Caco-2 (cell line): ENCODE data around the gene ZDHHC12. TPM values are rescaled to one million over a fixed set of nuclear protein-coding genes. Genes with fewer than 3 reads are reported as not detected.
A peak's percentile ranks its signal among the peaks of the same experiment; 100 is the strongest.

Experiments used
- BruUV-seq: library from RNA; stranded (reverse); fragments of 400-500 nt; replicated peaks from 2 replicates; lab custom pipeline; 2021; lab: Mats Ljungman, UMichigan
- CTCF ChIA-PET: fragments of 300-600 bp; sonication (Branson Sonifier 250); formaldehyde crosslinking; loops from one replicate; lab custom pipeline; 2022; ENCODE audit warnings: antibody characterized with exemption; lab: Charles Lee
- POLR2A ChIA-PET: fragments of 300-600 bp; sonication (Branson Sonifier 250); formaldehyde crosslinking; loops from one replicate; lab custom pipeline; 2022; ENCODE audit warnings: antibody characterized with exemption; lab: Charles Lee
- DNase-seq, 2 experiments: peaks; one replicate each; pipeline versions ENCODE4 v3.0.0 to v3.0.0-alpha.2; 2020 to 2022
- H3K27me3 ChIP-seq: replicated peaks from 2 replicates; pipeline ENCODE4 v1.6.0; 2011; ENCODE audit warnings: low read length; ENCODE audit not compliant: control insufficient read depth, insufficient read depth
- H3K36me3 ChIP-seq: 2 replicates; pipeline ENCODE4 v1.5.1; 2011; ENCODE audit warnings: low read length; ENCODE audit not compliant: control insufficient read depth, insufficient read depth
- H3K4me1 ChIP-seq: fragments of 250-450 bp; sonication (Bioruptor Pico); 2 replicates; pipeline ENCODE4 v1.5.1; 2020; ENCODE audit warnings: mild to moderate bottlenecking
- H3K4me3 ChIP-seq: 2 replicates; pipeline ENCODE4 v1.5.1; 2011; ENCODE audit warnings: low read depth, mild to moderate bottlenecking, control low read depth, low read length
- H3K9me3 ChIP-seq: fragments of 250-450 bp; sonication (Bioruptor Pico); 2 replicates; pipeline ENCODE4 v1.5.1; 2020; ENCODE audit warnings: mild to moderate bottlenecking, moderate library complexity
- H3K27ac Mint-ChIP-seq: one replicate; pipeline ENCODE4 v1.8.0; 2022; ENCODE audit warnings: mixed read lengths; ENCODE audit not compliant: unreplicated experiment
- H3K27me3 Mint-ChIP-seq: one replicate; pipeline ENCODE4 v1.8.0; 2022; ENCODE audit warnings: mixed read lengths; ENCODE audit not compliant: insufficient read depth, unreplicated experiment
- H3K36me3 Mint-ChIP-seq: one replicate; pipeline ENCODE4 v1.8.0; 2022; ENCODE audit warnings: mild to moderate bottlenecking, mixed read lengths; ENCODE audit not compliant: insufficient read depth, unreplicated experiment
- H3K4me1 Mint-ChIP-seq: one replicate; pipeline ENCODE4 v1.8.0; 2022; ENCODE audit warnings: low read depth, mixed read lengths; ENCODE audit not compliant: unreplicated experiment
- H3K4me3 Mint-ChIP-seq: one replicate; pipeline ENCODE4 v1.8.0; 2022; ENCODE audit warnings: mild to moderate bottlenecking, moderate library complexity, mixed read lengths; ENCODE audit not compliant: unreplicated experiment
- H3K9me3 Mint-ChIP-seq: one replicate; pipeline ENCODE4 v1.8.0; 2022; ENCODE audit warnings: mixed read lengths; ENCODE audit not compliant: unreplicated experiment
- intact Hi-C: fragments of 100-400 bp; cut with micrococcal nuclease; formaldehyde crosslinking; loops from one replicate; pipeline ENCODE4 v1.10.0; 2022; ENCODE audit not compliant: unreplicated experiment
- total RNA-seq: library from RNA; stranded (reverse); gene quantifications from 2 replicates; pipeline ENCODE4 v1.2.3, GENCODE V29; 2022
- TF ChIP-seq, protein P1 (sequence below), 2 experiments: fragments of 200-600 bp in 1 of 2; IDR thresholded peaks; 1 replicate in 1 of 2; 2 replicates in 1 of 2; pipeline versions ENCODE4 v1.5.1 to v1.8.0; 2011 to 2022; ENCODE audit warnings: antibody characterized with exemption in 1 of 2, control low read depth in 1 of 2, inconsistent platforms in 1 of 2, low read depth in 1 of 2, low read length in 1 of 2, mild to moderate bottlenecking in 1 of 2, moderate library complexity in 1 of 2; ENCODE audit not compliant: insufficient read depth in 1 of 2, severe bottlenecking in 1 of 2, unreplicated experiment in 1 of 2

The ZDHHC12 gene
- total RNA-seq, 1 experiment from 2014 or later = 73.7 TPM

DNA sequence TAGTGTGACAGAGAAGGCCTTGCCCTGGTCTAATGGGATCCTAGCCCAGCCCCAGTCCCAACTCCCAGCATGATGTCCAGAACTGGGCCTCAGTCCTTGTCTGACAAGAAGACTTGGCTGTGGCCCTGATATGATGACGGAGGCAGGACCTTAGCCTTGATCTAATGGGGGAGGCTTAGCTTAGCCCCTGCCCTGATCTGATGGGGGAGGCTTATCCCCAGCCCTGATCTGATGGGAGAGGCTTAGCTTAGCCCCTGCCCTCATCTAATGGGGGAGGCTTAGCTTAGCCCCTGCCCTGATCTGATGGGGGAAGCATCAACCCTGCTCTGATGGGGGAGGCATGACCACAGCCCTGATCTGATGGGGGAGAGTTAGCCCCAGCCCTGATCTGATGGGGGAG, 17.9 kb downstream of the ZDHHC12 start:
- no peak overlapping the region for H3K4me3 ChIP-seq
- no peaks in the 10 kb centered on the region for H3K36me3 ChIP-seq
- peak in 1 of 2 experiments; percentile 39 for DNase-seq
- Mint-ChIP-seq H3K27me3 (no peaks in the 10 kb centered on the region), H3K36me3 (peaks cover 21% of the 10 kb centered on the region), H3K9me3 (no peaks in the 10 kb centered on the region), H3K27ac (no peak overlapping the region), H3K4me3 (no peak overlapping the region), H3K4me1 (no peaks in the 10 kb centered on the region)
- BruUV-seq = no TSS peak
- H3K27me3 ChIP-seq = no peaks in the 10 kb centered on the region
- ChIA-PET CTCF (interaction anchor here (0.5 kb wide), 1 partner anchor 327 kb away, joined by 7 read pairs; no protein-coding TSS in a partner anchor), POLR2A (interaction anchor here (0.5 to 0.6 kb wide), 2 partner anchors 13 to 23 kb away, joined by 3 to 5 read pairs; no protein-coding TSS in a partner anchor)
- H3K4me1 ChIP-seq = no peaks in the 10 kb centered on the region
- no peaks in the 10 kb centered on the region for H3K9me3 ChIP-seq
- intact Hi-C loops = no loop called here
- TF ChIP-seq, protein P1, sequence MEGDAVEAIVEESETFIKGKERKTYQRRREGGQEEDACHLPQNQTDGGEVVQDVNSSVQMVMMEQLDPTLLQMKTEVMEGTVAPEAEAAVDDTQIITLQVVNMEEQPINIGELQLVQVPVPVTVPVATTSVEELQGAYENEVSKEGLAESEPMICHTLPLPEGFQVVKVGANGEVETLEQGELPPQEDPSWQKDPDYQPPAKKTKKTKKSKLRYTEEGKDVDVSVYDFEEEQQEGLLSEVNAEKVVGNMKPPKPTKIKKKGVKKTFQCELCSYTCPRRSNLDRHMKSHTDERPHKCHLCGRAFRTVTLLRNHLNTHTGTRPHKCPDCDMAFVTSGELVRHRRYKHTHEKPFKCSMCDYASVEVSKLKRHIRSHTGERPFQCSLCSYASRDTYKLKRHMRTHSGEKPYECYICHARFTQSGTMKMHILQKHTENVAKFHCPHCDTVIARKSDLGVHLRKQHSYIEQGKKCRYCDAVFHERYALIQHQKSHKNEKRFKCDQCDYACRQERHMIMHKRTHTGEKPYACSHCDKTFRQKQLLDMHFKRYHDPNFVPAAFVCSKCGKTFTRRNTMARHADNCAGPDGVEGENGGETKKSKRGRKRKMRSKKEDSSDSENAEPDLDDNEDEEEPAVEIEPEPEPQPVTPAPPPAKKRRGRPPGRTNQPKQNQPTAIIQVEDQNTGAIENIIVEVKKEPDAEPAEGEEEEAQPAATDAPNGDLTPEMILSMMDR (IDR thresholded peaks at IDR 0.05; ENCODE audit: insufficient read depth in 1 of 2, low read depth in 1 of 2, low read length in 1 of 2, severe bottlenecking in 1 of 2, unreplicated experiment in 1 of 2) = no peak

DNA sequence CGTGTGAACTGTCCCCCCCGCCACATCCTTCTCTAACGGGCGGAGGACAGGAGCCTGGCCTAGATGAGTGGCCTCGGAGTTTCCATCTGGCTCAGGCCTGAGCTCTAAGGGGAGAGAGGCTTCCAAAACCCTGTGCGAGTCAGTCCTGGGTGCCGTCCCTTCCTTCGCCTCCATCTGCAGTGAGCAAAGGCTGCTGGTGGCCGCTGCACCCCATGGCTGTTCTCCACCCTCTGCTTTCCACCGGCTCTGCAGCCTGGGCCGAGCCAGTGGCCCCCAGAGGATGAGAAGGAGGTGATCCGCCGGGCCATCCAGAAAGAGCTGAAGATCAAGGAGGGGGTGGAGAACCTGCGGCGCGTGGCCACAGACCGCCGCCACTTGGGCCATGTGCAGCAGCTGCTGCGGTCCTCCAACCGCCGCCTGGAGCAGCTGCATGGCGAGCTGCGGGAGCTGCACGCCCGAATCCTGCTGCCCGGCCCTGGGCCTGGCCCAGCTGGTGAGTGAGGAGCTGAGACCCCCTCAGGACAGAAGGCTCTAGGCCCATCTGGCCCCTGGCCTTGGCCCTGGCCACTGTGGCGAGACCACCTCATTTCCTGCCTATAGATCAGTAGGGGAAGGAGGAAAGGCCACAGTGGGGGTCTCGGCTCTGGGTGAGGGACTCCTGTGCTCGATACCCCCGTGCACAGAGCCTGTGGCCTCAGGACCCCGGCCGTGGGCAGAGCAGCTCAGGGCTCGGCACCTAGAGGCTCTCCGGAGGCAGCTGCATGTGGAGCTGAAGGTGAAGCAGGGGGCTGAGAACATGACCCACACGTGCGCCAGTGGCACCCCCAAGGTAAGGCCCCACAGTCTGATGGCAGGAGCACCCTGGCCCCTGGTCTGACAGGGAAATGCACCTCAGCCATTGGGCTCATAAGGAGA, 18.6 kb downstream of the ZDHHC12 start:
- peak in 1 of 2 experiments; percentile 26 for DNase-seq
- Histone ChIP-seq H3K36me3 (no peaks in the 10 kb centered on the region), H3K4me1 (no peaks in the 10 kb centered on the region), H3K4me3 (no peak overlapping the region), H3K9me3 (no peaks in the 10 kb centered on the region), H3K27me3 (no peaks in the 10 kb centered on the region)
- peaks cover 21% of the 10 kb centered on the region for H3K36me3 Mint-ChIP-seq
- TF ChIP-seq, protein P1 (IDR thresholded peaks at IDR 0.05; ENCODE audit: insufficient read depth in 1 of 2, low read depth in 1 of 2, low read length in 1 of 2, severe bottlenecking in 1 of 2, unreplicated experiment in 1 of 2) = no peak
- H3K27ac Mint-ChIP-seq = no peak overlapping the region
- H3K4me3 Mint-ChIP-seq = no peak overlapping the region
- BruUV-seq = no TSS peak
- CTCF ChIA-PET = interaction anchor here (0.5 kb wide), 1 partner anchor 327 kb away, joined by 7 read pairs; no protein-coding TSS in a partner anchor
- intact Hi-C loops = no loop called here
- POLR2A ChIA-PET = interaction anchor here (0.5 kb wide), 1 partner anchor 23 kb away, joined by 5 read pairs; no protein-coding TSS in a partner anchor
- H3K9me3 Mint-ChIP-seq = no peaks in the 10 kb centered on the region
- H3K27me3 Mint-ChIP-seq = no peaks in the 10 kb centered on the region
- H3K4me1 Mint-ChIP-seq = no peaks in the 10 kb centered on the region

DNA sequence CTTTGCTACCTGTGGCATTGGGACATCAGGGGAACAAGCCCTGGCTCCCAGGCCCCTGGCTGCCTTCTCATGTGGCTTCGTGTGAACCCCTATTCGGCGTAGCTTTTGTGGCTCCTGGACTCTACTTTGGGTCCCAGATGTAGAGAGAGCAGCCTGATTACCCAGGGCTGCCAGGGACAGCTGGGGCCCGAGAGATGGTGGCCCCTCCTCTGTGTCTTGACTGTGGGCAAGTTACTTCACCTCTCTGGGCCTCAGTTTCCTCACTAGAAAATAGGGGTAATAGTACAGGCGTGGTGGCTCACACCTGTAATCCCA, 19.6 kb downstream of the ZDHHC12 start:
- no peaks in the 10 kb centered on the region for H3K27me3 Mint-ChIP-seq
- ChIA-PET CTCF (no interaction called here), POLR2A (no interaction called here)
- TF ChIP-seq, protein P1 (IDR thresholded peaks at IDR 0.05; ENCODE audit: insufficient read depth in 1 of 2, low read depth in 1 of 2, low read length in 1 of 2, severe bottlenecking in 1 of 2, unreplicated experiment in 1 of 2) = no peak
- no peak for DNase-seq
- no peak overlapping the region for H3K27ac Mint-ChIP-seq
- H3K36me3 Mint-ChIP-seq = peaks cover 21% of the 10 kb centered on the region
- H3K27me3 ChIP-seq = no peaks in the 10 kb centered on the region
- H3K4me1 Mint-ChIP-seq = no peaks in the 10 kb centered on the region
- no peaks in the 10 kb centered on the region for H3K4me1 ChIP-seq
- no peaks in the 10 kb centered on the region for H3K9me3 Mint-ChIP-seq
- no peak overlapping the region for H3K4me3 Mint-ChIP-seq
- no peaks in the 10 kb centered on the region for H3K9me3 ChIP-seq
- intact Hi-C loops = no loop called here
- no TSS peak for BruUV-seq
- no peaks in the 10 kb centered on the region for H3K36me3 ChIP-seq
- H3K4me3 ChIP-seq = no peak overlapping the region
